Tibial nerve (tissue), 4 donors: ENCODE data around the gene COX19. TPM values are rescaled to one million over a fixed set of nuclear protein-coding genes. Genes with fewer than 3 reads are reported as not detected.

Source experiments
- DNase-seq, 2 donors: peaks; one replicate each; pipeline ENCODE4 v3.0.0-alpha.2; 2019; ENCODE audit warnings: low spot score in 2 of 2
- H3K27ac ChIP-seq, 4 donors: fragments of 200-600 bp; sonication (generic) in 3 of 4; one replicate each; pipeline ENCODE4 v1.5.1; 2017 to 2019; ENCODE audit warnings: mild to moderate bottlenecking in 1 of 4
- H3K27me3 ChIP-seq, 2 donors: fragments of 200-600 bp; sonication (generic) in 1 of 2; one replicate each; pipeline versions ENCODE4 v1.5.1 to v1.6.0; 2017 to 2019
- H3K36me3 ChIP-seq, 3 donors: fragments of 200-600 bp; sonication (generic); one replicate each; pipeline ENCODE4 v1.5.1; 2018 to 2019
- H3K4me1 ChIP-seq, 4 donors: fragments of 200-600 bp; sonication (generic) in 3 of 4; one replicate each; pipeline ENCODE4 v1.5.1; 2017 to 2019
- H3K4me3 ChIP-seq, 4 donors: fragments of 200-600 bp; sonication (generic) in 3 of 4; one replicate each; pipeline ENCODE4 v1.5.1; 2017 to 2019; ENCODE audit warnings: mild to moderate bottlenecking in 1 of 4, moderate library complexity in 1 of 4
- H3K9me3 ChIP-seq, 4 donors: fragments of 200-600 bp; sonication (generic) in 3 of 4; one replicate each; pipeline ENCODE4 v1.5.1; 2017 to 2019
- CTCF ChIP-seq, 5 experiments: fragments of 200-600 bp in 3 of 5; fragments of 450-650 bp in 2 of 5; sonication (generic) in 3 of 5; IDR thresholded peaks; one replicate each; pipeline ENCODE4 v1.5.1; 2016 to 2019; ENCODE audit warnings: antibody characterized with exemption in 5 of 5, mild to moderate bottlenecking in 3 of 5, moderate library complexity in 2 of 5
- EP300 ChIP-seq, 2 donors: sonication (generic); formaldehyde crosslinking; IDR thresholded peaks; one replicate each; pipeline ENCODE4 v1.6.1; 2017; ENCODE audit warnings: antibody characterized with exemption in 2 of 2, mild to moderate bottlenecking in 1 of 2
- POLR2A ChIP-seq, 2 donors: fragments of 450-650 bp; IDR thresholded peaks; one replicate each; pipeline ENCODE4 v1.6.1; 2017; ENCODE audit warnings: antibody characterized with exemption in 2 of 2, mild to moderate bottlenecking in 2 of 2, moderate library complexity in 2 of 2
- WGBS, 2 donors: methylation state at CpG; one replicate each; pipeline ENCODE4 v1.1.5; 2018; 5-methylcytosine and 5-hydroxymethylcytosine counted together
- small RNA-seq: library from RNA; depleted of rRNA; stranded (forward); fragments of <200 nt; gene quantifications from one replicate; pipeline ENCODE3, GENCODE V24; 2016
- total RNA-seq, 4 donors: library from RNA; depleted of rRNA; stranded (reverse); fragments of >200 nt; gene quantifications; one replicate each; pipeline ENCODE4 v1.1.0, GENCODE V29; 2016

The COX19 gene
- total RNA-seq, 4 donors from 2014 or later, result 10.8 to 21.3 (median 11.2) TPM

GRCh38 chr7:917255-918117, 57.9 kb downstream of the COX19 start:
- peak in 1 of 2 donors; percentile 9 for DNase-seq
- Histone ChIP-seq H3K9me3 (no peaks in the 10 kb centered on the region), H3K27me3 (peaks cover 0 to 5% of the 10 kb centered on the region in 2 donors), H3K4me1 (peaks cover 0 to 44% (median 17%) of the 10 kb centered on the region in 4 donors), H3K27ac (no peak overlapping the region), H3K36me3 (peaks cover 0 to 12% (median 0%) of the 10 kb centered on the region in 3 donors), H3K4me3 (no peak overlapping the region)
- 90 to 92% methylated on average over 25 of the region's 33 CpGs for WGBS, 2 donors
- TF ChIP-seq CTCF (IDR thresholded peaks at IDR 0.05) (no peak), EP300 (IDR thresholded peaks at IDR 0.05) (no peak), POLR2A (IDR thresholded peaks at IDR 0.05) (no peak)

DNA sequence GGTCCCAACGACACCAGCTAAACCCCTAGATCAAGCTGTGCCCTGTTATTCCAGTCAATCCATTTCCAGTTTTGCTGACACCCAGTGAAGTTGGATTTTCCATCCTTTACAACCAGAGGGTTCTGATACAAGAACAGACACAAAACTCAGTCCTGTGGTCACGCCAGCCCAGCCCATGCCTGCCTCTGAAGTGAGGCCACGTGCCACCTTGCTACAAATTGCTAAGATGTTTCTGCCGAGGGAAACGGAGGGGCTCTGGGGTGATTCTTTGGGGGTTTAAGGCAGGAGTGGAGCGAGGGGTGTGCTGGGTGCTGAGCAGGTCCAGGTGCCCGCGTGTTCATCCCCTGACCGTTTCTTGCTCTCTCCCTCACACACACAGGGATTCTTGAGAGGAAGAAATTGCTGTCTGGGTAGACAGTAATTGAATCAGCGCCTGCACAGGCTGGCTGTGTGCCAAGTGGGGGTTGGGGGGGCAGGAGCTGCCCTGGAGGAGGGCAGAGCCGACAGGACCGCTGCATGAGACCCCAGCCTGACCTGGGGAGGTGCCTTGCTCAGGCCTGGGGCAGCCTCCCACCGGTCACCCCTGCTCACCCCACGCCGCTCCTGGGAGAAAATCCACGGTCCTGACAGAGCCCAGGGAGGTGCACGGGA, 58.9 kb downstream of the COX19 start:
- H3K27me3 ChIP-seq, result no peaks in the 10 kb centered on the region
- H3K36me3 ChIP-seq, result peaks cover 0 to 12% (median 0%) of the 10 kb centered on the region in 3 donors
- H3K4me1 ChIP-seq, result peaks cover 0 to 44% (median 13%) of the 10 kb centered on the region in 4 donors
- WGBS, 2 donors, result 32 to 34% methylated on average over 13 to 15 of the region's 17 CpGs
- peak overlapping the region in 2 of 4 donors; percentile 57 to 80 for H3K27ac ChIP-seq
- no peak overlapping the region for H3K4me3 ChIP-seq
- H3K9me3 ChIP-seq, result no peaks in the 10 kb centered on the region
- no peak for DNase-seq
- no peak for TF ChIP-seq POLR2A (IDR thresholded peaks at IDR 0.05)
- TF ChIP-seq EP300 (IDR thresholded peaks at IDR 0.05), result no peak
- no peak for TF ChIP-seq CTCF (IDR thresholded peaks at IDR 0.05)

Small RNA genes within 50 kb of the gene (small RNA-seq; reads per million reads assigned to genes)
- 10.2 reads per million, percentile 90 among the genes with 10 or more reads in this experiment for gene MIR339

Other genes with a start within 250 kb of the COX19 start
- 10 to 100 TPM; 26.0 to 56.7 (median 41.6) TPM for gene DNAAF5, start 248.8 kb downstream of the COX19 start, total RNA-seq
- gene PRKAR1B, start 248.3 kb downstream of the COX19 start, total RNA-seq, result 10 to 100 TPM in 1 of 4 donors, 1 to 10 TPM in 3; 2.7 to 12.3 (median 4.8) TPM
- 100 to 1,000 TPM; 243 to 263 (median 244) TPM for gene SUN1, start 143.1 kb downstream of the COX19 start, total RNA-seq
- gene GET4, start 99.0 kb downstream of the COX19 start, total RNA-seq, result 10 to 100 TPM; 29.8 to 50.2 (median 38.3) TPM
- 10 to 100 TPM; 29.3 to 53.0 (median 39.6) TPM for gene ADAP1, start 20.9 kb downstream of the COX19 start, total RNA-seq
- gene CYP2W1, start 7.6 kb upstream of the COX19 start, total RNA-seq, result 10 to 100 TPM in 2 of 4 donors, 1 to 10 TPM in 2; 5.7 to 18.6 (median 12.1) TPM
- gene GPR146, start 69.0 kb upstream of the COX19 start, total RNA-seq, result 10 to 100 TPM; 27.8 to 91.8 (median 59.1) TPM
- gene GPER1, start 112.6 kb upstream of the COX19 start, total RNA-seq, result 10 to 100 TPM in 1 of 4 donors, 1 to 10 TPM in 3; 6.1 to 12.4 (median 8.7) TPM
- gene ZFAND2A, start 184.6 kb upstream of the COX19 start, total RNA-seq, result 10 to 100 TPM; 29.7 to 36.8 (median 33.7) TPM